Measurements from ENCODE around the gene TMEM120B. TPM values are rescaled to one million over a fixed set of nuclear protein-coding genes. Genes with fewer than 3 reads are reported as not detected.
A peak's percentile ranks its signal among the peaks of the same experiment; 100 is the strongest.

The TMEM120B gene
- total and polyA plus RNA-seq, 2 of the 13 experiments (the other 11 are each of a cell fraction or from before 2014, with no cell fraction given) = 7.1 to 12.9 TPM

GRCh38 chr12:121811434-121812319 lies 99.1 kb downstream of the TMEM120B start (continued):
- TF ChIP-seq ZBTB14 (CRISPR knock-in tag; IDR thresholded peaks at IDR 0.05) (no peak), CHD4 (IDR thresholded peaks at IDR 0.05; ENCODE audit: borderline replicate concordance, low read length) (no peak), HES4 (CRISPR knock-in tag; IDR thresholded peaks at IDR 0.05; ENCODE audit: borderline replicate concordance) (no peak), MYNN (CRISPR knock-in tag; IDR thresholded peaks at IDR 0.05; ENCODE audit: low read depth) (no peak), ZBTB49 (CRISPR knock-in tag; IDR thresholded peaks at IDR 0.05; ENCODE audit: borderline replicate concordance) (no peak), GATA4 (IDR thresholded peaks at IDR 0.05; ENCODE audit: borderline replicate concordance, low read depth) (no peak), XRCC5 (optimal IDR thresholded peaks at IDR 0.05; ENCODE audit: low read length) (peak; percentile 9), BORCS8-MEF2B (CRISPR knock-in tag; IDR thresholded peaks at IDR 0.05) (no peak), SMAD1 (CRISPR knock-in tag; IDR thresholded peaks at IDR 0.05; ENCODE audit: borderline replicate concordance, low read depth) (no peak), MIXL1 (CRISPR knock-in tag; IDR thresholded peaks at IDR 0.05) (no peak), CBX2 (IDR thresholded peaks at IDR 0.05; ENCODE audit: low read depth, low read length) (no peak), CBX2 (CRISPR knock-in tag; IDR thresholded peaks at IDR 0.05; ENCODE audit: low read depth) (no peak), ZNF317 (CRISPR knock-in tag; IDR thresholded peaks at IDR 0.05) (no peak), BATF2 (CRISPR knock-in tag; IDR thresholded peaks at IDR 0.05) (no peak), NPAS2 (CRISPR knock-in tag; IDR thresholded peaks at IDR 0.05; ENCODE audit: borderline replicate concordance) (no peak), ZNF788 (CRISPR knock-in tag; IDR thresholded peaks at IDR 0.05; ENCODE audit: borderline replicate concordance) (no peak), CTCF (CRISPR knock-in tag; IDR thresholded peaks at IDR 0.05) (peak; percentile 70), ZSCAN20 (CRISPR knock-in tag; IDR thresholded peaks at IDR 0.05; ENCODE audit: borderline replicate concordance) (no peak), HOXD1 (CRISPR knock-in tag; IDR thresholded peaks at IDR 0.05) (0 out of 2 replicates have a peak, but pooled peaks have one; percentile 55), ZNF629 (CRISPR knock-in tag; conservative IDR thresholded peaks at IDR 0.05) (no peak), TARDBP (CRISPR knock-in tag; IDR thresholded peaks at IDR 0.05) (no peak), SIN3B (IDR thresholded peaks at IDR 0.05; ENCODE audit: low read length) (no peak), ZNF891 (CRISPR knock-in tag; IDR thresholded peaks at IDR 0.05) (no peak; the same call in 1 of the 2 replicates), MTF1 (CRISPR knock-in tag; IDR thresholded peaks at IDR 0.05) (no peak), ZNF383 (CRISPR knock-in tag; IDR thresholded peaks at IDR 0.05; ENCODE audit: borderline replicate concordance) (no peak)
